Measurements from ENCODE around the gene SNRPD3.

SNRPD3 gene

DNA sequence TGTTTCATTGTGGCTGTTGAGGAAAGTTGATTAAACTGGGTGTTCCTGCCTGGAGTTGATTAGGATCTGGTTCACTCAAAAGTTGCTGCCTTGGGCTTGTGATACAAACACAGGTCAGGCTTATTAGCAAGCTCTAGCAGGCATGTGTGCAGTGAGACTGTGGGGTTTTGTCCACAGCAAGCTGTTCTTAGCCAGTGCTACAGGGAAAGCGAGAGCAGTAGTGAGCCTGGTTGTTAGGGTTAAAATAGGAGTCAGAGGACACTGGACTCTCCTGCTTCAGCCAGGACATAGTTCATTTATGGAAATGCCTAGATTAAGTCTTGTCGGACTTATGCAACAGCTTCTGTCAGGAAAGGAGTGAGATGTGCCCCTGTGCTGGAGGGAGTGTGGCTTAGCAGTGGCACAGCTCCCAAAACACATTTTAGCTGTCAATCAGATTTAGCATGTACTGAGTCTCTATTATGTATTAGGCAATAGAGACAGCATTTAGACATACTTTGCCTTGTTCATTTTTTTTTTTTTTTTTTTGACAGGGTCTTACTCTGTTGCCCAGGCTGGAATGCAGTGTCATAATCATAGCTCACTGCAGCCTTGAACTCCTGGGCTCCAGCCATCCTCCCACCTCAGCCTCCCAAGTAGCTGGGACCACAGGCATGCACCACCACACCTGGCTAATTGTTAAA, 8.7 kb downstream of the SNRPD3 start:
- in situ Hi-C loops (cut with MboI; ENCODE audit: low sequenced_read_pairs): no loop called here

DNA sequence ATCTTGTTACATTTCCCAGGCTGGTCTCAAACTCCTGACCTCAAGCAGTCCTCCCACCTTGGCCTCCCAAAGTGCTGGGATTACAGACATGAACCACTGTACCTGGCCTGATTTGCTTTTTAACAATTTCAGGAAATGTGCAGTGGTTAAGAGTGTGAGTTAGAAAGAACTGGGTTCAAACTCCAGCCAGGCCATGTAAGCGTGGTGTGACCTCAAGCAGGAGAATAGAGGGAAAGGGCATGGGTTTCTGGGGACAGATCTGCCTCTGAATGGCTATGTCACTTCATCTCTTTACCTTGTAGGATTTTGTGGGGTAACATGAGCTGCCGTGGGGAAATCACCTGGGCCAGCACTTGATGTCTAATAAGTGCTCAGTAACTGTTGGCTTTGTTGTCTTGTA, 9.3 kb downstream of the SNRPD3 start:
- in situ Hi-C loops (cut with MboI; ENCODE audit: low sequenced_read_pairs): no loop called here

GRCh38 chr22:24566899-24567511, 11.2 kb downstream of the SNRPD3 start:
- in situ Hi-C loops (cut with MboI; ENCODE audit: low sequenced_read_pairs): no loop called here

DNA sequence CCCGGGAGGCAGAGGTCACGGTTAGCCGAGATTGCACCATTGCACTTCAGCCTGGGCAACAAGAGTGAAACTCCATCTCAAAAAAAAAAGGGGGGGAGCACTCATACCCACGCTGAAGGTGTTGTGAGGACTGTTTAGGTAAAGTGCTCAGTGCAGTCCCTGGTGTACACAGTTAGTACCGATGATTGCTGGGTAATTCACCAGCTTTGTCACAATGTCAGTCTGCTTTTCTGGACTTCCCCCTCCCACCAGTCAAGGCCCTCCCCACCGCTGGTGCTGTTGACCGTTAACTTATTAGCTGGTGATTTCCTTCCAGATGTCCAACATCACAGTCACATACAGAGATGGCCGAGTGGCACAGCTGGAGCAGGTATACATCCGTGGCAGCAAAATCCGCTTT, 11.9 kb downstream of the SNRPD3 start:
- in situ Hi-C loops (cut with MboI; ENCODE audit: low sequenced_read_pairs): no loop called here

- in situ Hi-C loops (cut with MboI; ENCODE audit: low sequenced_read_pairs): no loop called here
Observed at GRCh38 chr22:24571266-24571665, 15.5 kb downstream of the SNRPD3 start.

- in situ Hi-C loops (cut with MboI; ENCODE audit: low sequenced_read_pairs): no loop called here
Observed at GRCh38 chr22:24576778-24577177, 21.0 kb downstream of the SNRPD3 start.

DNA sequence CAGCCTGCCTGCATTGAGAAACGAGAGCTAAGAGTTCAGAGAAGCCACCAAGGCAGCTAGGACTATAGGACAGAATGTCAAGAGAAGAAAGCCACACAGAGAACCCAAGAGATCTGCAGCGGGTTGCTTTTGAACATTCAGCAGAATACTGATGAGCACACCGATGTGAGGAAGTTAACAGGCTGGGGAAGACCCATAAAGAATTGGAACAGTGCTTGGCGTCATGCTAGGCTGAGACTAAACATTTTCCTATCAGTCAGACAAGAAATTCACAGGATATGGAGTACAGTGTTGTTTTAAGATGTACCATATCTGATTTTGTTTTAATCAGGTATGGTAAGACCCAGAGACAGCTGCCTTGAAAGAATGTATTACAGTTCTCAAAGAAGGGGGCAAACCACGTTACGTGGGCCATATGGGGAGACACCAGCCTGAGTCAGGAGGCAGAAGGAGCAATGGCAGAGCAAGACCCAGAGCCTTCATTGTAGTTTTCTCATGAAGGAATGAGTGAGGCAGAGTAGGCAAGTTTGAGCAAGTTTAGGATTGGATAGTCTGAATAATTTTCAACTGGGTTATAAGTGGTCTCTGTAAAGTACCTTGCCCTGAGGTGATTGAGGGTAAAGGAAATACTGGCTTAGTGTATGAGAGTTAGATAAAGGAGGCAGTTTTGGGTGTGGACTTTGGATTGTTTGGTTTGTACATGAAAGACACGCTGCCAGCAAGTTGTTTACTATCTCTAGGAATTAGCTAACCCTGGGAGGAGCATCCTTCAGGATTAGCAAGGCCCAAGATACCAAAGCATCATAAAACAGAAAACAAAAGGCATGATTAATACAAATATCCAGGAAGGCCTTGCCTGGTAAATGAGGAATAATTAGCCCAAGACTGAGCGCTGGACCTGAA, 22.8 kb downstream of the SNRPD3 start:
- in situ Hi-C loops (cut with MboI; ENCODE audit: low sequenced_read_pairs): no loop called here

DNA sequence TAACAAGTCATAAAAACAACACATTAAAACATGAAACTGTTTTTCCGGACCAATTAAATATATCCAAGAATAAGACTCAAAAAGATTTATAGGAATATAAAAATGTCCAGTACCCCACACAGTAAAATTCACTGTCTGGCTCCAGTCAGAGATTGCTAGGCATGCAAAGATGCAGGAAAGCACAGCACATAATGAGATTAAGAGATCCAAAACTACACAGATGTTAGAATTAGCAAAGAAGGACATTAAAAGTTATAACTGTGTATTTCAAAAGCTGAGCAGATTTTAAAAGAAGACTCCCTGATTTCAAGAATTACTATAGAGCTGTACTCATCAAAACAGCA, 23.4 kb downstream of the SNRPD3 start:
- in situ Hi-C loops (cut with MboI; ENCODE audit: low sequenced_read_pairs): no loop called here

- in situ Hi-C loops (cut with MboI; ENCODE audit: low sequenced_read_pairs): no loop called here
Observed at GRCh38 chr22:24580276-24580675, 24.5 kb downstream of the SNRPD3 start.

DNA sequence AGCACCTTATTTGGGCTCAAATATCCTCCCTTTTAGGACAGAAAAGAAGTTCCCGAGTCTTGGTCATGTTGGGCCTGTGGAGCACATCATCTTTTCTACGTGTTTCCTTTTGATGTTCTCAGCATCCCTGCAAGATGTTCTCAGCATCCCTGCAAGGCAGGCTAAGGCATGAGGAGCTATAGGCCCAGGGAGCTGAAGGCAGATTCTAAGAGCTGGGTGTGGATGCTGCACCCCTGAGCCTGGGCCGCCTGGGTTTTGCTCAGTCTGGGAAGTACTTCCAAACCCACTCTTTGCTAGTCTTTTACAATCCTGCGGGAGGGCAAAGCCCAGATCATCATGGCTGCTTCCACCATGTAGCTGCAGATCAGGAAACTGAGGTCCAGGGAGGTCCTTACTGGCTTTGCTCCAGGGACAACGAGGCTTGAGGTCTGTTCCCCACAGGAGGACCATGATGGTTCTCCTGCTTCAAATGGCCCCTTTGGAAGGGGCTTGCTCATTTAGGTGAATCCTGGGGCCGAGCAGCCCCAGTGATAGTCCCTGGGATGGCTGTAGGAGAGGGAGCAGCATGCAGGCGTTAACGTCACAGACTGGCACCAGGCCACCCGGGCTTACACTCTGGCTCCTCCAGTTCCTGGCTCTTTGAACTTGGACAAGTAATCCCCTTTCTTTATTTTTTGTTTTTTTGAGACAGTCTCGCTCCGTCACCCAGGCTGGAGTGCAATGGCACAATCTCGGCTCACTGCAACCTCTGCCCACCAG, 26.4 kb downstream of the SNRPD3 start:
- in situ Hi-C loops (cut with MboI; ENCODE audit: low sequenced_read_pairs): no loop called here

GRCh38 chr22:24583221-24584165, 27.7 kb downstream of the SNRPD3 start:
- in situ Hi-C loops (cut with MboI; ENCODE audit: low sequenced_read_pairs): no loop called here

DNA sequence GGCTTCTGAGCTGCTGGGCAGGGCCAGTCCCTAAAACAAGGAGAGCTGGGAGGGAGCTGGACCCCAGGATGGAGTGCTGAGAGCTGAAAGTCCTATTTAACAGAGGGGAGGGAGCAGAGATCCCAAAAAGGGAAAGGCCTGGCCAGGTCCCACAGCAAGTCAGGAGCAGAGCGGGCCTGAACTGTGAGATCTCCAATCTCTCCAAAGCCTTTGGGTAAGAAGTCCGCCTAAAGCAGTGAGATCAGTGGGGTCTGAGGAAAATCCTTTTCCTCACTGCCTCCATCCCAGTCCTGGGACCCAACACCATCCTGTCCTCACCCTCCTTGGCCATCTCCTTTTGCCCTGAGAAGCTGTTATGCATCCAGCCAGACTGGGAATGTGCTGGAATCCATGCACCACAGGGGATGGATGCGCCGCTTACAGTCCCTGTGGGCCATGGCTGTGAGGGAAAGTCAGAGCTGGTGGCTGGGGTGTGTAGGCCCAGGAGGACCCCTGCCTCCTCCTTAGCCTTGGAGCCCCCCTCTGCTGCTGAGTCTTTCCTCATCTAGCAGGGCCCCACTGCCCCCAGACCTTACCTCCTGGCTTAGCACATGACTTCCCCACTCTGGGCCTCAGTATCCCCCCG, 28.5 kb downstream of the SNRPD3 start:
- in situ Hi-C loops (cut with MboI; ENCODE audit: low sequenced_read_pairs): no loop called here

GRCh38 chr22:24584871-24585411, 29.1 kb downstream of the SNRPD3 start:
- in situ Hi-C loops (cut with MboI; ENCODE audit: low sequenced_read_pairs): no loop called here

DNA sequence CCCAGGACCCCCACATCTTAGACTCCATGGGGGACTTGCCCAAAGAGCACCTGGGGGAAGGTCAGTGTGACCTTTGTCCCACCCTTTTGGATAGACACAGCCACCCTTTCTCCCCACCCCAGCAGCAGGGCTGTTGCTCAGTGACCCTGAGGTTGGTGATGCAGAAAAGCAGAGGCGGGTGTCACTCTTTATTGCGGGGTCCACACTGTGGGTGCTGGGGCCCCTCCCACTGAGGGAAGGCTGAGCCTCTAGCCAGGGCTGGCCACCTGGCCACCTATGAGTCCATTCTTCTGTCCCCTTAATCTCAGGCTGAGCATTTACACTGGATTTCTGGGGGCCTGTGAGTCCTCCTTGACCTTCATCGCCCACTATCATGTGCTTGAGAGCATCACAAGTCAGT, 29.7 kb downstream of the SNRPD3 start:
- in situ Hi-C loops (cut with MboI; ENCODE audit: low sequenced_read_pairs): no loop called here

GRCh38 chr22:24585927-24586546, 30.2 kb downstream of the SNRPD3 start:
- in situ Hi-C loops (cut with MboI; ENCODE audit: low sequenced_read_pairs): no loop called here

DNA sequence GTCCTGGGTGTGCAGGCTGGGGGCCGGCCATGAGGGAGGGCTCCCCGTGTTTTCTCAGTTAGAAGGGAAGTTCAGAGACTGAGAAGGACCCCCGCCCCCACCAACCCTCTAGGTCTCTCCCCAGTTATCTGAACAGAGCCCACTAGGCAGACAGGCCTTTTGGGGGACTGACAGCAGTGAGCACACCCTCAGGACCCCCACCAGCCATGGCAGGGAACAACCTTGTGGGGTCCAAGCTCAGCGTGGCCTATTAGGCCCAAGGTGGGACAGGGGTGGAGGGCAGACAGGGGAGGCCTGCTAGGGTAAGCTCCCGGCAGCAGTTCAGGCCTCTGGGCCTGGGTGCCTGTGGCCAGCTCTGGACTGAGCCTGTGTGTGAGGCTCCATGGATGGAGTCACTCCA, 31.5 kb downstream of the SNRPD3 start:
- in situ Hi-C loops (cut with MboI; ENCODE audit: low sequenced_read_pairs): no loop called here

GRCh38 chr22:24587948-24588347, 32.1 kb downstream of the SNRPD3 start:
- in situ Hi-C loops (cut with MboI; ENCODE audit: low sequenced_read_pairs): no loop called here

DNA sequence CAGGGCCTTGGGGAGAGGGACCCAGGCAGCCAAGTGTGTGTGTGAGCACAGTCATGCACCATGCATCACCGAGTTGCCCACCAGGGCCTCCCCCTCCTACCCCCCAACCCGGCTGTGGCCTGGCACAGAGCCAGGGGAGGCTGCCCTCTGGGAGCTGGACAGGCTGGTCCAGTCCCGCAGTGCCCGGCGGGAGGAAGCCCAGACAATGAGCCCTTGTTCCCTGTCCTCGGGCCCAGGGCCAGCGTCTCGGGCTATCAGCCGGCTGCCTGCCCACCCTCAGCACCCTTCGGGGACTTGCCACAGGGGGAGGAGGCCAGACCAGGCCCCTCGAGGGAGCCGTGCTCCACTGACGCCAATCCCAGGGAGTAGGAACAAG, 32.6 kb downstream of the SNRPD3 start:
- in situ Hi-C loops (cut with MboI; ENCODE audit: low sequenced_read_pairs): no loop called here
